Heart left ventricle (tissue), 16 donors: ENCODE results near the gene ST6GALNAC4. TPM values are rescaled to one million over a fixed set of nuclear protein-coding genes. Genes with fewer than 3 reads are reported as not detected.

Source experiments
- ATAC-seq, 4 donors: fragments of 200-7000 bp; cut with Tn5 transposase; one replicate each; pipeline ENCODE4 v1.9.1; 2020 to 2022; ENCODE audit warnings: moderate library complexity in 4 of 4, mild to moderate bottlenecking in 3 of 4, moderate number of reproducible peaks in 1 of 4
- DNase-seq, 5 donors: peaks; one replicate each; pipeline ENCODE4 v3.0.0-alpha.2; 2020
- H3K27ac ChIP-seq, 12 donors: fragments of 200-600 bp; sonication (generic) in 4 of 12; one replicate each; pipeline versions ENCODE4 v1.5.0 to v1.8.0; 2016 to 2022; ENCODE audit warnings: mild to moderate bottlenecking in 2 of 12
- H3K27me3 ChIP-seq, 9 donors: fragments of 200-600 bp; sonication (generic) in 2 of 9; one replicate each; pipeline versions ENCODE4 v1.5.1 to v1.8.0; 2016 to 2022; ENCODE audit warnings: mild to moderate bottlenecking in 3 of 9
- H3K36me3 ChIP-seq, 9 donors: fragments of 200-600 bp; sonication (generic) in 2 of 9; one replicate each; pipeline versions ENCODE4 v1.5.0 to v1.8.0; 2018 to 2022; ENCODE audit warnings: mild to moderate bottlenecking in 2 of 9
- H3K4me1 ChIP-seq, 12 donors: fragments of 200-600 bp; sonication (generic) in 4 of 12; one replicate each; pipeline versions ENCODE4 v1.5.0 to v1.8.0; 2016 to 2022; ENCODE audit warnings: mild to moderate bottlenecking in 3 of 12
- H3K4me3 ChIP-seq, 12 donors: fragments of 200-600 bp; sonication (generic) in 4 of 12; one replicate each; pipeline versions ENCODE4 v1.5.0 to v1.8.0; 2017 to 2022; ENCODE audit warnings: mild to moderate bottlenecking in 9 of 12, moderate library complexity in 4 of 12
- H3K9me3 ChIP-seq, 12 donors: fragments of 200-600 bp; sonication (generic) in 4 of 12; one replicate each; pipeline versions ENCODE4 v1.5.0 to v1.8.0; 2016 to 2022; ENCODE audit warnings: mild to moderate bottlenecking in 1 of 12
- CTCF ChIP-seq, 12 donors: fragments of 200-600 bp; sonication (generic) in 4 of 12; IDR thresholded peaks; one replicate each; pipeline versions ENCODE4 v1.5.0 to v1.8.0; 2018 to 2022; ENCODE audit warnings: antibody characterized with exemption in 12 of 12, mild to moderate bottlenecking in 5 of 12
- POLR2A ChIP-seq, 2 donors: fragments of 450-650 bp; IDR thresholded peaks; one replicate each; pipeline ENCODE4 v1.6.1; 2017; ENCODE audit warnings: antibody characterized with exemption in 2 of 2, mild to moderate bottlenecking in 2 of 2, moderate library complexity in 2 of 2
- WGBS, 4 donors: extraction: QIAGEN DNeasy Blood & Tissue Kit in 2 of 4; methylation state at CpG; one replicate each; pipeline versions ENCODE4 v1.1.5 to v1.1.7; 2013 to 2018; 5-methylcytosine and 5-hydroxymethylcytosine counted together
- intact Hi-C, 10 donors: fragments of 100-400 bp; cut with DNase I; formaldehyde crosslinking; loops; one replicate each; pipeline versions ENCODE4 v1.11.1 to v1.14.2; 2022
- polyA plus RNA-seq, 2 donors: library from polyadenylated mRNA; stranded (reverse); fragments of 200-250 nt; gene quantifications; one replicate each; pipeline ENCODE4 v1.2.3, GENCODE V29; 2013
- total RNA-seq, 9 donors: library from RNA; depleted of rRNA in 2 of 9; stranded (reverse); fragments of >200 nt in 2 of 9; fragmentation: NEBNext Ultra II Directional in 3 of 9; extraction: Animal tissue kit (Norgen Biotek cat#: 25700) in 3 of 9; gene quantifications; one replicate each; pipeline versions ENCODE4 v1.1.0 to v1.2.4, GENCODE V29; 2016 to 2023
- donor health status: ischemic (EF 13 %, LVEDD 7.1; RV severe dilation, severe dysfunction).
- donor health status: healthy with polysubstance abuse.
- donor health status: DM: no; HTN: yes; CAD: no.
- donor health status: DM: no; HTN: no; CAD: no.
- donor health status: ischemic (EF 25% LVEDD 6.9; RV normal size, moderate dysfunction).
- donor health status: ischemic (EF 25% LVEDD 5.7; RV mildly dilated, moderate dysfunction).
- donor health status: healthy.
- donor health status: DM: yes; HTN: yes; CAD: no.
- donor health status: ischemic (EF 35%, LVEDD 5.7; RV mildly dilated, moderate dysfunction).
- donor health status: nonischemic (EF 11% LVEDD 7.7; RV severe dilation, severe dysfunction).
- donor health status: DM: yes; HTN: yes; CAD: no.
- donor health status: PGD.
- donor health status: ischemic (EF 29% LVEDD 5.4; RV normal size, mild dysfunction).
- donor health status: nonischemic (EF 23%, LVEDD 6.1; RV moderate dilation, normal function).

Gene ST6GALNAC4
- total and polyA plus RNA-seq, 11 donors: 17.0 to 72.0 (median 42.6) TPM

DNA sequence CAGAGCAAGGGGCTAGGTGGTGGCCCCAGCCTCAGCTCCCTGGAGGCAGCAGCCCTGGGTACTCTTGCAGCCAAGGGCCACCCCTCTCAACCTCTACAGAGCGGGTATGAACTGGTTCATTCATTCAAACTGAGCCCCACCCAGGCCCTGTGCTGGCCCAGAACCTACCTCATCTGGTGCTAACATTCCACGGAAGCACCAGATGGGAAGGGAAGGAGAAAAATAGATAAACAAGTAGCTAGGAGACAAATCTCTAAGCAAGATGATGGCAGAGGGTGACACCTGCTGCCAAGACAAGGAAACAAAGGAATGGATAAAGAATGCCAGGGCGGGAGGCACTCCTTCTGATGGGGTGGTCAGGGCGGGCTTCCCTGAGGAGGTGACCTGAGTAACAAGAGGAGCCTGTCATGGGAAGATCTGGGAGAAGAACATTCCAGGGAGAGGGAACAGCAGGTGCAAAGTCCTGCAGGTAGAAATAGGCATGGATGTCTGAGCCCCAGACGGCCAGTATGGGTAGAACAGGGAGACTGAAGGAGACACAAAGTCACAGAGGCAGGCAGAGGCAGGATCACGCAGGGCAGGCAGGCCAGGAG lies 6.1 kb downstream of the ST6GALNAC4 start:
- peaks cover 0 to 68% (median 54%) of the 10 kb centered on the region in 9 donors for H3K36me3 ChIP-seq
- WGBS, 4 donors: 74 to 77% (median 75%) methylated on average over 6 of the region's 6 CpGs

GRCh38 chr9:127909839-127910273 lies 7.0 kb downstream of the ST6GALNAC4 start:
- peaks cover 0 to 28% (median 17%) of the 10 kb centered on the region in 12 donors for H3K4me1 ChIP-seq
- TF ChIP-seq CTCF (IDR thresholded peaks at IDR 0.05) (no peak), POLR2A (IDR thresholded peaks at IDR 0.05) (no peak)
- H3K9me3 ChIP-seq: no peaks in the 10 kb centered on the region
- DNase-seq (no peak), ATAC-seq (no peak)
- no peaks in the 10 kb centered on the region for H3K27me3 ChIP-seq
- WGBS, 4 donors: 84 to 89% (median 86%) methylated on average over 10 to 17 of the region's 17 CpGs
- no peak overlapping the region for H3K4me3 ChIP-seq
- intact Hi-C loops: loop anchor here in 1 of 10 donors (5.0 kb wide), 1 partner anchor 38 kb away; no protein-coding TSS in a partner anchor
- no peak overlapping the region for H3K27ac ChIP-seq
- peaks cover 0 to 68% (median 54%) of the 10 kb centered on the region in 9 donors for H3K36me3 ChIP-seq

More for the DNA sequence above, 6.1 kb downstream of the ST6GALNAC4 start:
- TF ChIP-seq POLR2A (IDR thresholded peaks at IDR 0.05): no peak
- peak in 1 of 12 donors; percentile 9 for TF ChIP-seq CTCF (IDR thresholded peaks at IDR 0.05)
- H3K9me3 ChIP-seq: no peaks in the 10 kb centered on the region
- H3K27me3 ChIP-seq: no peaks in the 10 kb centered on the region
- ATAC-seq (no peak), DNase-seq (peak in 1 of 5 donors; percentile 25)
- H3K27ac ChIP-seq: no peak overlapping the region
- H3K4me1 ChIP-seq: peaks cover 0 to 28% (median 20%) of the 10 kb centered on the region in 12 donors
- no peak overlapping the region for H3K4me3 ChIP-seq
- intact Hi-C loops: loop anchor here in 1 of 10 donors (5.0 kb wide), 1 partner anchor 38 kb away; no protein-coding TSS in a partner anchor

- H3K36me3 ChIP-seq: peaks cover 0 to 56% (median 48%) of the 10 kb centered on the region in 9 donors
- 96 to 100% (median 97%) methylated on average over 2 to 10 of the region's 10 CpGs for WGBS, 4 donors
- no peak for ATAC-seq
Measured at GRCh38 chr9:127908660-127908926, 8.2 kb downstream of the ST6GALNAC4 start.

More at GRCh38 chr9:127908660-127908926, 8.2 kb downstream of the ST6GALNAC4 start:
- H3K4me3 ChIP-seq: no peak overlapping the region
- no peaks in the 10 kb centered on the region for H3K9me3 ChIP-seq
- intact Hi-C loops: no loop called here
- DNase-seq: peak in 1 of 5 donors; percentile 26
- H3K27ac ChIP-seq: no peak overlapping the region
- H3K4me1 ChIP-seq: peaks cover 7 to 40% (median 29%) of the 10 kb centered on the region in 12 donors
- TF ChIP-seq POLR2A (IDR thresholded peaks at IDR 0.05): no peak
- no peak for TF ChIP-seq CTCF (IDR thresholded peaks at IDR 0.05)
- no peaks in the 10 kb centered on the region for H3K27me3 ChIP-seq
